Measurements from ENCODE around the gene TNFRSF11A.

Gene TNFRSF11A

GRCh38 chr18:62386091-62386490 is 61.0 kb downstream of the TNFRSF11A start:
- no peak for DNase-seq

GRCh38 chr18:62386601-62387000 is 61.5 kb downstream of the TNFRSF11A start:
- DNase-seq: no peak

- DNase-seq: no peak
Measured at GRCh38 chr18:62387257-62387656, 62.1 kb downstream of the TNFRSF11A start.

GRCh38 chr18:62388855-62389760 is 64.0 kb downstream of the TNFRSF11A start:
- DNase-seq: no peak

- DNase-seq: no peak
Measured at GRCh38 chr18:62389761-62390481, 64.8 kb downstream of the TNFRSF11A start.

GRCh38 chr18:62394006-62394763 is 69.1 kb downstream of the TNFRSF11A start:
- no peak for DNase-seq

GRCh38 chr18:62396381-62396780 is 71.3 kb downstream of the TNFRSF11A start:
- no peak for DNase-seq

- DNase-seq: no peak
Measured at GRCh38 chr18:62396967-62397366, 71.9 kb downstream of the TNFRSF11A start.

GRCh38 chr18:62398291-62398690 is 73.2 kb downstream of the TNFRSF11A start:
- DNase-seq: no peak

GRCh38 chr18:62399276-62399675 is 74.2 kb downstream of the TNFRSF11A start:
- no peak for DNase-seq

- no peak for DNase-seq
Measured at GRCh38 chr18:62399781-62400308, 74.7 kb downstream of the TNFRSF11A start.

GRCh38 chr18:62400916-62401315 is 75.8 kb downstream of the TNFRSF11A start:
- no peak for DNase-seq

- no peak for DNase-seq
Measured at GRCh38 chr18:62402342-62402948, 77.3 kb downstream of the TNFRSF11A start.

- DNase-seq: no peak
Measured at GRCh38 chr18:62403120-62403519, 78.0 kb downstream of the TNFRSF11A start.

- DNase-seq: no peak
Measured at GRCh38 chr18:62404881-62405280, 79.8 kb downstream of the TNFRSF11A start.

- no peak for DNase-seq
Measured at GRCh38 chr18:62407660-62408059, 82.5 kb downstream of the TNFRSF11A start.

GRCh38 chr18:62409821-62410220 is 84.7 kb downstream of the TNFRSF11A start:
- no peak for DNase-seq

GRCh38 chr18:62412231-62412979 is 87.3 kb downstream of the TNFRSF11A start:
- no peak for DNase-seq

- DNase-seq: peak; percentile 77
Measured at GRCh38 chr18:62413206-62413605, 88.1 kb downstream of the TNFRSF11A start.

- no peak for DNase-seq
Measured at GRCh38 chr18:62418258-62418657, 93.1 kb downstream of the TNFRSF11A start.

- DNase-seq: no peak
Measured at GRCh38 chr18:62420151-62420512, 95.0 kb downstream of the TNFRSF11A start.

Data from NCI-H446 treated with DMSO at 0.1 percent for 48 hours (cell line).